GM21367 (cell line): ENCODE measurements around the gene KRTAP10-9.
"Not testable (repeated sequence)": the region's sequence is repeated elsewhere in the genome, so short reads cannot be mapped to it uniquely, and the experiment has no call there.

Experiments
- ATAC-seq: cut with Tn5 transposase; IDR thresholded peaks from one replicate; pipeline ENCODE4 v1.9.1; 2021; ENCODE audit not compliant: unreplicated experiment

The KRTAP10-9 gene

GRCh38 chr21:44626673-44627143 is at the start of gene KRTAP10-9:
Gene KRTAP10-9 (plus strand): TSS chr21:44627093. CDS start chr21:44627172, 79 bp downstream.
- no peak for ATAC-seq

DNA sequence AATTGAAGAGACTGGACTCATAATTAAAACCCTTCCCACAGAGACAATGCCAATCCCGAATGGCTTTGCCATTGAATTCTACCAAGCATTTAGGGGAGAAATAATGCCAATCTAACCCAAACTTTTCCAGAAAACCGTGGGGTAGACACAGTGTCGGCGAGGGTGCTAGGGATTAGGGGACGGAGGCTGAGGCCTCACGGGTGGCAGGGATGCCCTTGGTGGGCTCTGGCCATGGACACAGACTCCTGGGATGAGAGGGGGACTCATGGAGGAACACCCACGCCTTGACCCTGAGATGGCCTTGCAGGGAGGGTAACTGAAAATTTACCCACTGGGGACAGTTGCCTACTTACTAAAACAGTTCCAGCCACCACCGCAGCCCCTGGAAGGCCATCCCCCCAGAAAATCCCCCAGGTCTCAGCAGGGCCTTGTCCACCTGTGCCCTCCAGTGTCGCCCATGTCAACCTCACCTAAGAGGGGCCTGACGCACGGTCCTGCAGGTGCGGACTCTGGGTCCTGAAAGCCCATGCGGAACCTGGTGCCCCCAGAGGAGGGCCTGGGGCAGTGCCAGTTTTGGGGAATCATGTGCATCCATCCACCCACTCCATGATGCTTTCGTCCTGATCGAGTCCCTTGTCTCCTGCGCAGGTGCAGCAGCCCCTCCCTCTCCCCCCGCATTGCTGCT is 48.4 kb upstream of the KRTAP10-9 start:
- ATAC-seq = no peak

GRCh38 chr21:44579056-44579832 is 47.6 kb upstream of the KRTAP10-9 start:
- no peak for ATAC-seq

DNA sequence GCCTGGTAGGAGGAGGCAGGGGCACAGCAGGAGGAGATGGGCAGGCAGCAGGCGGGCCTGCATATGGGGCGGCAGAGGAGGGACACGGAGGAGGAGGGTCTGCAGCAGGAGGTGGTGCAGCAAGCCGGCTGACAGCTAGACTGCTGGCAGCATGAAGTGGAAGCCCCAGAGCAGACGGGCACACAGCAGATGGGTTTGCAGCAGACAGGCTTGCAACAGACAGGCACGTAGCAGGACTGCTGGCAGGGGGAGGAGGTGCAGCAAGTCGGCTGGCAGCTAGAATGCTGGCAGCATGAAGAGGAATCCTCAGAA is 47.1 kb upstream of the KRTAP10-9 start:
- no peak for ATAC-seq

- ATAC-seq = not testable (repeated sequence)
Measured at GRCh38 chr21:44580231-44580821, 46.6 kb upstream of the KRTAP10-9 start, which contains the start of gene KRTAP10-5. Gene KRTAP10-5 (minus strand): TSS chr21:44580604. CDS start chr21:44580578, 26 bp downstream.

DNA sequence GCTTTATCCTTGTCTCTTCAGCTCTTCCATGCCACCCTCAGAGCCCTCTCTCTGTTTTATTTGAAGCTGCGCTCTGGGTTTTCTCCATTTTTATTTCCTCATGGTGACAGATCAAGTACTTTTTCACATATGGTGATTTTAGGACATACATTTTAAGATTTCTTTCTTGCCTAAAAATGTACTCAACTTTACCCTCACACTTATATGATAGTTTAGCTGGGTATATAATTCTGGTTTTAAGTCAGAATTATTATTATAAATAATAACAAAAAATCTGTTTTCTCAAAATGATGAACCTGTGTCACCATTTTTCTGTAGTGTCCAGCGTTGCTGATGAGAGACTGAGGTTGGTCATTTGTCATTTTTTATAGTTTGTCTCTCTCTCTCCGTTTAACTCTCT is 45.7 kb upstream of the KRTAP10-9 start:
- ATAC-seq = no peak

DNA sequence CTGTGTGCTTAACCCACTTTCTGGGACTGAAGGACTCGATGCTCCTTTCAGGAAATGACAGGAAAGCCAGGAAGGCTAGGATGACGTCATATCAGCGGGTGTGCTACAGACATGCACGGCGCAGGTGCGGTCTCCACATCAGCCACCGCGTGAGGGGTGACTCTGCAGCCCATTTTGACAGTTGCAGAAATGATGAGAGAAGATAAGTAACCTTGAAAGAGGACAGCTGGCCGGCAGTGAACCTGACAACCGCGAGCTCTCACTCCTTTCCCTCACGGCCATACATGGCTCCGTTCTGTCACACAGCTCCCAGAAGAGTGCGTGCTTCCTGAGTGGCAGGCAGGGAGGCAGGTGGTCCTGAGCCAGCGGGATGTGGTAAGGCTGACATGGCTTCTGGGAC is 44.8 kb upstream of the KRTAP10-9 start:
- no peak for ATAC-seq

- no peak for ATAC-seq
Measured at GRCh38 chr21:44583089-44583799, 43.6 kb upstream of the KRTAP10-9 start.

DNA sequence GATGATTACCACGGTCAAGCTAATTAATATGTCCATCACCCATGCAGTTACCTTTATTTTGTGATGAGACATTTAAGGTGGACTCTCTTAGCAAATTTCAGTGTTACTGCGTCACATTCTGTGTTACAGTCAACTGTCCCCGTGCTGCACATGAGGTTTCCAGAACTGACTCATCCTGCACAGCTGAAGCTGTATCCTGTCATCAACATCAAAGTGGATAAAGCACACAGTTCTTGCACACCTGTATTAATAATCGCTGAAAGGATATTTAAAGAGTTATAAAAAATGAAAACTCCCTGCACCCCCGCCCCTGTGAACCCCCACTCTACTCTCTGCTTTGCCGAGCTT is 43.1 kb upstream of the KRTAP10-9 start:
- no peak for ATAC-seq

GRCh38 chr21:44585892-44586291 is 41.0 kb upstream of the KRTAP10-9 start:
- ATAC-seq = no peak

DNA sequence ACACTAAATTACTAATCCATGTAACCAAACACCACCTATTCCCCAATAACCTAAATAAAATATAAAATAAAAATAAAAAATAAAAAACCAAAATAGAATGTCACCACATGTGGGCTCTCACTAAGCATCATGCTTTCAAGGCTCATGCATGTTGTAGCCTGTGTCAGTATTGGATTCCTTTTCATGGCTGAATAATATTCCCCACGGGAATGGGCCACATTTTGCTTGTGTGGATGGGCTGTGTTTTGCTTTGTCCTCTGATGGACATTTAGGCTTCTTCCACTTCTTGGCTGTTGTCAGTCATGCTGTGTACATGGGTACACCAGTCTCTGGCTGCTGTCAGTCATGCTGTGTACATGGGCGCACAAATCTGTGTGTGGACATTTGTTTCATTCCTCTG is 37.8 kb upstream of the KRTAP10-9 start:
- no peak for ATAC-seq

DNA sequence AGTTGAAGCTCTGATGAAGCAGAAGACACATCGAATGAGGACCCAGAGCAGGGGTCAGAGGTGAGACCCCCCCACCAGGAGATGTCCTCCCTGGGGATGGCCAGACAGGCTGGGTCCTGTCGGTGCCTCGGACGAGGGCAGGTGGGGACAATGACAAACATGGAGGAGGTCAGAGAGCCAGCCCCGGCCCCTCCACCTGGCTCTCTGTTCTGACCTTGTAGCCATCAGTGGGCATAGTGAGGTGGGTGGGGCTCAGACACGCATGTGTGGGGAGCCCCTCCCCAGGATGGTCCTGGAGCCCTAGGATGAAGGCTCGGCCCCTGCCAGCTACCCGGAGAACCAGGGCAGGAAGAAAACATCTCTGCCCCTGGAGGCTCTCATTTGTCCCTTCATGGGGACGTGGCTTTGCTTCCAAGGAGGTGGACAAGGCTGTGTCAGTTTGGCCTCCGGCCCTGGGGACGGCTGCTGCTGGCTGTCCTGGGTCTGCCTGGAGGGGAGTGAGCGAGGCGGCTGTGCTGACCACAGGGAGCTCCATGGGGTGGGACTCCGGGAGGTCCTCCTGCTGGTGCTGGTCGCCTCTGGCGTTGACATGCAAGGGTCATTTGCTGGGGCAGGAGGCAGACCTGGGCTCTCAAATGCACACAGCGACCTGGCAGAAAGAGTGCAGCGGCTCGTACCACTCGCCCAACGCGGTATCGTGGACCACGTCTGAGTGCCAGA is 37.1 kb upstream of the KRTAP10-9 start:
- ATAC-seq = no peak

GRCh38 chr21:44590311-44590721 is 36.6 kb upstream of the KRTAP10-9 start:
- ATAC-seq = no peak

GRCh38 chr21:44590897-44591800 is 35.7 kb upstream of the KRTAP10-9 start:
- ATAC-seq = not testable (repeated sequence)

DNA sequence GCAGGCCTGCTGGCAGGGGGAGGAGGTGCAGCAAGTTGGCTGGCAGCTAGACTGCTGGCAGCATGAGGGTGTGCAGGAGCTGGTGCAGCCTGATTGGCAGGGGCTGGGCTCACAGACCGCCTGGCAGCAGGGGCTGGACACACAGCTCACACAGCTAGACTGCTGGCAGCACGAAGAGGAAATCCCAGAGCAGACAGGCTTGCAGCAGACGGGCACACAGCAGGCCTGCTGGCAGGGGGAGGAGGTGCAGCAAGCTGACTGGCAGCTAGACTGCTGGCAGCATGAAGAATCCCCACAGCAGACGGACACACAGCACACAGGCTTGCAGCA is 35.1 kb upstream of the KRTAP10-9 start:
- ATAC-seq = not testable (repeated sequence)

DNA sequence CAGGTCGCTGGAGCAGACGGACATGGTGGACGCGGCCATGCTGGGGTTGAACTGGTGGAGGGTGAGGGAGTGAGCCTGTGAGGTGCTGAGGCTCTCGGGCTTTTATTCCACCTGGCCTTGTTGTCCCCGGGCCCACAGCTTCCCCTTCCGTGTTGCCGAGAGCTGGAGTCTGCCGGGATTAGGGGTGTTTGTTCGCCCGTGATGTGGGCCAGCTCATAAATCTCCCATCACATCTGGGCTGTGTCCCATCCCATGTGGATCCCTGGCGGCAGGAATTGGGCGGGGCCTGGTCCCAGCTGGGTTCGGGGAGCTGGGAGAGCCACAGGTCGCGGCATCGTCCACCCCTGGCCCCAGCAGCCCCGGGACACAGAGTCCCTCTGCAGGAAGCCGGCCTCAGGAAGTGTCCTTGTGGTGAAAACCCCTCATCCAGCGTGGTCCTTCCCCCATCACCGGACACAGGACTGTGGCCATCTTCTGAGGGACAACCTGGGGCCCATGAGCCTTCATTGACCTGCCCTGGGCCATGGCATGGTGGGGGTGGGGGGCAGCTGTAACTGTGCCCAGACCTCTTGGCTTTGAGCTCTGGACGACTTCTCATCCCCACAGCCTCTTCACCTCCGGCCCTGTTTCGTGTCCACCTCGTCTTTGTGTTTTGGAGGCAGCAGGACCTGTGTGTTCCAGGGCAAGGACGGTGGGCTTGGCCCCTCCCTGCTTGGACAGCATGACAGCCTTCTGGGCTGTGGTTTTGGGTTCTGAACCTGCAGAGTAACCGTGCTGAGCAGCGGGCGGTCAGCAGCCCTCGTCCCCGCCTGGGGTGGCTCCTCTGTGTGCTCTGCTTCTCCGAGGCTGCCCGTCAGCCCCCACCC is 34.2 kb upstream of the KRTAP10-9 start, which contains the start of gene KRTAP10-6:
TSS of gene KRTAP10-6 (minus strand) at position 60 of the 866 bp plus-strand sequence. CDS start at position 39, 21 bp downstream.
- no peak for ATAC-seq

- ATAC-seq = no peak
Measured at GRCh38 chr21:44593598-44594405, 33.1 kb upstream of the KRTAP10-9 start.

DNA sequence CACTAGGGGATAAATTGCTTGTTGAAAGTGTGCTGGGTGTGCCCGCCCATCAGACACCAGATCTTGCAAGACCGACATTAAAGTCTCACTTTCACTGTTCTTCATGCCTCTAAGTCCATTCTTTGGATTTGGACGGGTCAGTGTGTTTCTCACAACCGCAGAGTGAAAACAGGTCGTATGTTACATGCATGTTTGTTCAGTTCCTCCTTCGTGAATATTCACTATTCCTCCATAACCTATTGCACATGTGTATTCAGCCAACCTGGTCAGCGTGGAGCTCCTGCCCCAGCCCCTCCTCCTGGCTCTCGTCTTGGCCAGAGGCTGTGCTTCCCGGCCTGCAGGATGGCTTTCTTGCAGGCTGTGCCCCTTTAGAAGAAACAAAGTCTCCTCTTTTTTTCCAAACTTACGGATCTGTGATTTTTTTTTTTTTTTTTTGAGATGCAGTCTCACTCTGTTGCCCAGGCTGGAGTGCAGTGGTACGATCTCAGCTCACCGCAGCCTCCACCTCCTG is 32.4 kb upstream of the KRTAP10-9 start:
- no peak for ATAC-seq
